ENCODE measurements around the gene SLC13A3. TPM values are rescaled to one million over a fixed set of nuclear protein-coding genes. Genes with fewer than 3 reads are reported as not detected.
"Not testable (repeated sequence)": the region's sequence is repeated elsewhere in the genome, so short reads cannot be mapped to it uniquely, and the experiment has no call there.

The SLC13A3 gene
- total RNA-seq, 1 donor from 2014 or later = 18.8 TPM

GRCh38 chr20:46677608-46678007 lies 26.3 kb upstream of the SLC13A3 start:
- Mint-ChIP-seq H3K4me1 (peaks cover 8% of the 10 kb centered on the region), H3K9me3 (no peaks in the 10 kb centered on the region), H3K36me3 (peaks cover 8% of the 10 kb centered on the region), H3K4me3 (no peak overlapping the region), H3K27me3 (ENCODE audit: low read depth) (no peaks in the 10 kb centered on the region), H3K27ac (no peak overlapping the region)
- no peak for TF ChIP-seq CTCF (IDR thresholded peaks at IDR 0.05; ENCODE audit: unreplicated experiment)
- DNase-seq (ENCODE audit: low spot score in 2 of 2, unreplicated experiment in 2 of 2) = no peak

GRCh38 chr20:46676649-46677316 lies 25.5 kb upstream of the SLC13A3 start:
- not testable (repeated sequence) for H3K36me3 Mint-ChIP-seq; H3K9me3 Mint-ChIP-seq; H3K27me3 Mint-ChIP-seq (ENCODE audit: low read depth); DNase-seq (ENCODE audit: low spot score in 2 of 2, unreplicated experiment in 2 of 2); H3K27ac Mint-ChIP-seq; H3K4me1 Mint-ChIP-seq; H3K4me3 Mint-ChIP-seq

- no peaks in the 10 kb centered on the region for H3K27me3 Mint-ChIP-seq (ENCODE audit: low read depth)
- TF ChIP-seq CTCF (IDR thresholded peaks at IDR 0.05; ENCODE audit: unreplicated experiment) = no peak
- H3K4me1 Mint-ChIP-seq = no peaks in the 10 kb centered on the region
- no peak overlapping the region for H3K27ac Mint-ChIP-seq
- DNase-seq (ENCODE audit: low spot score in 2 of 2, unreplicated experiment in 2 of 2) = no peak
- peaks cover 14% of the 10 kb centered on the region for H3K9me3 Mint-ChIP-seq
- H3K36me3 Mint-ChIP-seq = peaks cover 14% of the 10 kb centered on the region
- H3K4me3 Mint-ChIP-seq = no peak overlapping the region
Observed at GRCh38 chr20:46674253-46675083, 23.2 kb upstream of the SLC13A3 start.

GRCh38 chr20:46673394-46674252 lies 22.4 kb upstream of the SLC13A3 start:
- H3K27ac Mint-ChIP-seq = no peak overlapping the region
- H3K4me3 Mint-ChIP-seq = no peak overlapping the region
- DNase-seq (ENCODE audit: low spot score in 2 of 2, unreplicated experiment in 2 of 2) = no peak
- H3K4me1 Mint-ChIP-seq = no peaks in the 10 kb centered on the region
- TF ChIP-seq CTCF (IDR thresholded peaks at IDR 0.05; ENCODE audit: unreplicated experiment) = no peak
- peaks cover 22% of the 10 kb centered on the region for H3K36me3 Mint-ChIP-seq
- peaks cover 18% of the 10 kb centered on the region for H3K9me3 Mint-ChIP-seq
- H3K27me3 Mint-ChIP-seq (ENCODE audit: low read depth) = no peaks in the 10 kb centered on the region

- H3K9me3 Mint-ChIP-seq = peaks cover 18% of the 10 kb centered on the region
- H3K4me3 Mint-ChIP-seq = no peak overlapping the region
- no peaks in the 10 kb centered on the region for H3K4me1 Mint-ChIP-seq
- no peak for TF ChIP-seq CTCF (IDR thresholded peaks at IDR 0.05; ENCODE audit: unreplicated experiment)
- H3K27me3 Mint-ChIP-seq (ENCODE audit: low read depth) = no peaks in the 10 kb centered on the region
- DNase-seq (ENCODE audit: low spot score in 2 of 2, unreplicated experiment in 2 of 2) = no peak
- peaks cover 30% of the 10 kb centered on the region for H3K36me3 Mint-ChIP-seq
- H3K27ac Mint-ChIP-seq = no peak overlapping the region
Observed at GRCh38 chr20:46672543-46673148, 21.4 kb upstream of the SLC13A3 start.
